ENCODE data around the gene VPS8.
"Not testable (repeated sequence)": the region's sequence is repeated elsewhere in the genome, so short reads cannot be mapped to it uniquely, and the experiment has no call there.

Gene VPS8

DNA sequence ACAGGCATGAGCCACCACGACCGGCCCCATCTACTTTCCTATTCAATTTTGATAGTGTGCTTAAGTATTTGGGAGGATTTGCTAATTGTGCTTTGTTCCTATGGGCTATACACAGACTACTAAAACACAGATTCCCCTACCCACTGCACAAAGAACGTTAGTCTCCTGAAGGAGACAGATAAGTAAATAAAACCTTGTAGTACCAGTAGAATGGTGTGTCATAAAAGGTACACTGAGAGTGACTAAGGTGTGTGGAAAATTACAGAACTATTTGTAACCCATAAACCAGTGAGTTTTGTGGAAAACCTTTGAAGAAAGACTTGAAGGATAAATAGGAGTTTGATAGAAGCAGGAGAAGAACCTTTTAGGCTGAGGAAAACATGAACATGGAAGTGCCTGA is 158.2 kb downstream of the VPS8 start:
- Histone ChIP-seq H3K9me3 (replicated peaks; ENCODE audit: low read length) (no peaks in the 10 kb centered on the region), H3K4me1 (ENCODE audit: control insufficient read depth, insufficient read depth, low read length) (no peaks in the 10 kb centered on the region), H3K4me3 (ENCODE audit: low read length) (no peak overlapping the region), H3K4me2 (ENCODE audit: low read length) (no peak overlapping the region), H3K27me3 (ENCODE audit: control insufficient read depth, insufficient read depth, low read length) (no peaks in the 10 kb centered on the region), H3K9ac (ENCODE audit: low read depth, low read length) (no peak overlapping the region), H3K36me3 (ENCODE audit: insufficient read depth, low read length) (peaks cover 7% of the 10 kb centered on the region)

- Histone ChIP-seq H3K4me3 (ENCODE audit: low read length) (no peak overlapping the region), H3K4me1 (ENCODE audit: control insufficient read depth, insufficient read depth, low read length) (no peaks in the 10 kb centered on the region), H3K4me2 (ENCODE audit: low read length) (no peak overlapping the region), H3K36me3 (ENCODE audit: insufficient read depth, low read length) (no peaks in the 10 kb centered on the region), H3K9ac (ENCODE audit: low read depth, low read length) (no peak overlapping the region), H3K27me3 (ENCODE audit: control insufficient read depth, insufficient read depth, low read length) (no peaks in the 10 kb centered on the region), H3K9me3 (replicated peaks; ENCODE audit: low read length) (no peaks in the 10 kb centered on the region)
Measured at GRCh38 chr3:184977796-184978195, 165.8 kb downstream of the VPS8 start.

GRCh38 chr3:184981071-184981470 is 169.1 kb downstream of the VPS8 start:
- no peak overlapping the region for H3K4me3 ChIP-seq (ENCODE audit: low read length)
- peaks cover 9% of the 10 kb centered on the region for H3K36me3 ChIP-seq (ENCODE audit: insufficient read depth, low read length)
- no peaks in the 10 kb centered on the region for H3K27me3 ChIP-seq (ENCODE audit: control insufficient read depth, insufficient read depth, low read length)
- H3K4me1 ChIP-seq (ENCODE audit: control insufficient read depth, insufficient read depth, low read length) = no peaks in the 10 kb centered on the region
- no peaks in the 10 kb centered on the region for H3K9me3 ChIP-seq (replicated peaks; ENCODE audit: low read length)
- no peak overlapping the region for H3K4me2 ChIP-seq (ENCODE audit: low read length)
- no peak overlapping the region for H3K9ac ChIP-seq (ENCODE audit: low read depth, low read length)

DNA sequence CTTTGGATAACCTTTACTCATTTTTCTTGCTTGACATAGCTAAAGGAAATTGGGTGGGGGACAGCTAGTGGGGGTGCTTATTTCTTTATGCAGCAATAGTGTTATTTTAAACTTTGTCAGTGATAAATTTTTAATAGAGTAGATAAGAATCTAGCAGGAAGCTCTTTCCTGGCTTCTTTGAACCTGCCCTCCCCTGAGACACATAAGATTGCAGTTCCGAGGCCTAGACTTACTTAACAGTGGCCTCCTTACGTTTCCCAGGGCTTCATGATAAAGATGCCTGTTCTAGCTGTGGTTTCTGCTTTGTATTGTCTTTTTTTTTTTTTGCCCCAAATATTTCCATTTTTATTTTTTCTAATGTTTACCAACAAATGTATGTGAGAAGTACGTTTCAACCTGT is 170.1 kb downstream of the VPS8 start:
- H3K36me3 ChIP-seq (ENCODE audit: insufficient read depth, low read length) = peaks cover 9% of the 10 kb centered on the region
- no peak overlapping the region for H3K9ac ChIP-seq (ENCODE audit: low read depth, low read length)
- H3K9me3 ChIP-seq (replicated peaks; ENCODE audit: low read length) = no peaks in the 10 kb centered on the region
- H3K4me1 ChIP-seq (ENCODE audit: control insufficient read depth, insufficient read depth, low read length) = no peaks in the 10 kb centered on the region
- H3K4me3 ChIP-seq (ENCODE audit: low read length) = no peak overlapping the region
- H3K27me3 ChIP-seq (ENCODE audit: control insufficient read depth, insufficient read depth, low read length) = no peaks in the 10 kb centered on the region
- no peak overlapping the region for H3K4me2 ChIP-seq (ENCODE audit: low read length)

GRCh38 chr3:184985586-184985985 is 173.6 kb downstream of the VPS8 start:
- peaks cover 9% of the 10 kb centered on the region for H3K36me3 ChIP-seq (ENCODE audit: insufficient read depth, low read length)
- H3K4me1 ChIP-seq (ENCODE audit: control insufficient read depth, insufficient read depth, low read length) = no peaks in the 10 kb centered on the region
- no peaks in the 10 kb centered on the region for H3K27me3 ChIP-seq (ENCODE audit: control insufficient read depth, insufficient read depth, low read length)
- no peaks in the 10 kb centered on the region for H3K9me3 ChIP-seq (replicated peaks; ENCODE audit: low read length)
- no peak overlapping the region for H3K9ac ChIP-seq (ENCODE audit: low read depth, low read length)
- H3K4me3 ChIP-seq (ENCODE audit: low read length) = no peak overlapping the region
- H3K4me2 ChIP-seq (ENCODE audit: low read length) = no peak overlapping the region

GRCh38 chr3:184986366-184986889 is 174.5 kb downstream of the VPS8 start:
- no peak overlapping the region for H3K4me3 ChIP-seq (ENCODE audit: low read length)
- H3K36me3 ChIP-seq (ENCODE audit: insufficient read depth, low read length) = peaks cover 9% of the 10 kb centered on the region
- H3K4me1 ChIP-seq (ENCODE audit: control insufficient read depth, insufficient read depth, low read length) = no peaks in the 10 kb centered on the region
- no peak overlapping the region for H3K4me2 ChIP-seq (ENCODE audit: low read length)
- H3K9ac ChIP-seq (ENCODE audit: low read depth, low read length) = no peak overlapping the region
- H3K9me3 ChIP-seq (replicated peaks; ENCODE audit: low read length) = no peaks in the 10 kb centered on the region
- H3K27me3 ChIP-seq (ENCODE audit: control insufficient read depth, insufficient read depth, low read length) = no peaks in the 10 kb centered on the region

DNA sequence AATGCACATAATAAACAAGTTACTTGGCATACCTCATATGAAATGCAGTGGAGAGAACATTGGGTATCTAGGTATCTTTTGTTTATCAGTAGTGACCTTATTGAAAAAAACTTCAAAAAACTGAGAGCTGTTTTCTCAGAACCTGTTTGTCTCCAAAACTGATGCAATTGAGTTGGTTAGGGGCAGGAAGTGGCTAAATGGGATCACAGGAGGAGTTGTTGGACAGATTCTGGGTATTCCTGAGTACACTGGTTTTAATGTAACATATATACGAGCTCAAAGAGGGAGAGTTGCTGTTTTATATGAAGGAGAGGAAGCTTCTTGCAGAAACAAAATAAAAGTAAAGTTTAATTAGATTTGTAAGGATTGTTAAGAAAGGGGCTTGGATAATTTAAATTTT is 181.4 kb downstream of the VPS8 start:
- H3K4me1 ChIP-seq (ENCODE audit: control insufficient read depth, insufficient read depth, low read length) = no peaks in the 10 kb centered on the region
- H3K4me2 ChIP-seq (ENCODE audit: low read length) = no peak overlapping the region
- H3K4me3 ChIP-seq (ENCODE audit: low read length) = no peak overlapping the region
- no peaks in the 10 kb centered on the region for H3K27me3 ChIP-seq (ENCODE audit: control insufficient read depth, insufficient read depth, low read length)
- no peaks in the 10 kb centered on the region for H3K9me3 ChIP-seq (replicated peaks; ENCODE audit: low read length)
- no peak overlapping the region for H3K9ac ChIP-seq (ENCODE audit: low read depth, low read length)
- peaks cover 19% of the 10 kb centered on the region for H3K36me3 ChIP-seq (ENCODE audit: insufficient read depth, low read length)

- H3K9me3 ChIP-seq (replicated peaks; ENCODE audit: low read length); H3K27me3 ChIP-seq (ENCODE audit: control insufficient read depth, insufficient read depth, low read length); H3K4me3 ChIP-seq (ENCODE audit: low read length); H3K4me2 ChIP-seq (ENCODE audit: low read length); H3K4me1 ChIP-seq (ENCODE audit: control insufficient read depth, insufficient read depth, low read length); H3K9ac ChIP-seq (ENCODE audit: low read depth, low read length): not testable (repeated sequence)
- peaks cover 14% of the 10 kb centered on the region for H3K36me3 ChIP-seq (ENCODE audit: insufficient read depth, low read length)
Measured at GRCh38 chr3:185003876-185004275, 191.9 kb downstream of the VPS8 start.

DNA sequence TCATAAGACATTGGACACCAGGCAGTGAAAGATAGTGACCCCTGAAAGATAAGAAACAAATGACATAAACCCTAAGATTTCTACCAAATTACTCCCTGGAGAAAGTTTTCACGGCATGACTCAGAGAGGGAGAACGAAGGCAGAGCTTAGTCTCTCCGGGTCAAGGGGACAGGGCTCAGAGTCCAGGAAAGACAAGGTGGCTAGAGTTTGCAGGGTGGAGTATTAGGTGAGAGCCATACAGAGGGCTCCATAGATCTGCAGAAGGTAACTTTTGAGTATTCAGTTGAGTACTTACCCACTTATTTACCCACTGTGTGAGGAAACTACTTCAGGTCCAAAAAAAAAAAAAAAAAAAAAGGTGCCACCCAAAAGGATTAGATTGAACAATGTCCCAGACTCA is 197.7 kb downstream of the VPS8 start:
- Histone ChIP-seq H3K4me1 (ENCODE audit: control insufficient read depth, insufficient read depth, low read length) (no peaks in the 10 kb centered on the region), H3K27me3 (ENCODE audit: control insufficient read depth, insufficient read depth, low read length) (no peaks in the 10 kb centered on the region), H3K36me3 (ENCODE audit: insufficient read depth, low read length) (peaks cover 3% of the 10 kb centered on the region), H3K9me3 (replicated peaks; ENCODE audit: low read length) (peaks cover 4% of the 10 kb centered on the region), H3K4me2 (ENCODE audit: low read length) (no peak overlapping the region), H3K9ac (ENCODE audit: low read depth, low read length) (no peak overlapping the region), H3K4me3 (ENCODE audit: low read length) (no peak overlapping the region)

- not testable (repeated sequence) for H3K9ac ChIP-seq (ENCODE audit: low read depth, low read length); H3K36me3 ChIP-seq (ENCODE audit: insufficient read depth, low read length); H3K4me2 ChIP-seq (ENCODE audit: low read length)
Measured at GRCh38 chr3:185017584-185017983, 205.6 kb downstream of the VPS8 start.

GRCh38 chr3:185017996-185018395 is 206.0 kb downstream of the VPS8 start:
- not testable (repeated sequence) for H3K4me2 ChIP-seq (ENCODE audit: low read length); H3K36me3 ChIP-seq (ENCODE audit: insufficient read depth, low read length); H3K9ac ChIP-seq (ENCODE audit: low read depth, low read length); H3K4me3 ChIP-seq (ENCODE audit: low read length); H3K9me3 ChIP-seq (replicated peaks; ENCODE audit: low read length); H3K27me3 ChIP-seq (ENCODE audit: control insufficient read depth, insufficient read depth, low read length); H3K4me1 ChIP-seq (ENCODE audit: control insufficient read depth, insufficient read depth, low read length)

More at GRCh38 chr3:185017584-185017983, 205.6 kb downstream of the VPS8 start:
- not testable (repeated sequence) for H3K27me3 ChIP-seq (ENCODE audit: control insufficient read depth, insufficient read depth, low read length); H3K9me3 ChIP-seq (replicated peaks; ENCODE audit: low read length); H3K4me3 ChIP-seq (ENCODE audit: low read length); H3K4me1 ChIP-seq (ENCODE audit: control insufficient read depth, insufficient read depth, low read length)

GRCh38 chr3:185021256-185021655 is 209.3 kb downstream of the VPS8 start:
- Histone ChIP-seq H3K4me3 (ENCODE audit: low read length) (no peak overlapping the region), H3K4me1 (ENCODE audit: control insufficient read depth, insufficient read depth, low read length) (no peaks in the 10 kb centered on the region), H3K36me3 (ENCODE audit: insufficient read depth, low read length) (peaks cover 4% of the 10 kb centered on the region), H3K9me3 (replicated peaks; ENCODE audit: low read length) (no peaks in the 10 kb centered on the region), H3K27me3 (ENCODE audit: control insufficient read depth, insufficient read depth, low read length) (no peaks in the 10 kb centered on the region), H3K4me2 (ENCODE audit: low read length) (no peak overlapping the region), H3K9ac (ENCODE audit: low read depth, low read length) (no peak overlapping the region)

Data from skeletal muscle satellite cell (primary cell).